KOPT-K1 (cell line): ENCODE results near the gene ADA.
A peak's percentile ranks its signal among the peaks of the same experiment; 100 is the strongest.
"Not testable (repeated sequence)": the region's sequence is repeated elsewhere in the genome, so short reads cannot be mapped to it uniquely, and the experiment has no call there.

Experiments
- H3K27ac ChIP-seq: fragments of 200-600 bp; sonication (generic); 2 replicates; pipeline ENCODE4 v1.5.1; 2016; ENCODE audit warnings: antibody characterized with exemption, mild to moderate bottlenecking, low read depth, low read length; ENCODE audit not compliant: poor library complexity, severe bottlenecking
- H3K36me3 ChIP-seq: fragments of 200-600 bp; sonication (generic); 2 replicates; pipeline ENCODE4 v1.5.1; 2017; ENCODE audit warnings: antibody characterized with exemption, mild to moderate bottlenecking, low read length, moderate library complexity; ENCODE audit not compliant: insufficient read depth
- H3K9me3 ChIP-seq: fragments of 200-600 bp; sonication (generic); 2 replicates; pipeline ENCODE4 v1.5.1; 2017; ENCODE audit warnings: antibody characterized with exemption, low read length, mild to moderate bottlenecking; ENCODE audit not compliant: insufficient read depth, poor library complexity, severe bottlenecking

The ADA gene

DNA sequence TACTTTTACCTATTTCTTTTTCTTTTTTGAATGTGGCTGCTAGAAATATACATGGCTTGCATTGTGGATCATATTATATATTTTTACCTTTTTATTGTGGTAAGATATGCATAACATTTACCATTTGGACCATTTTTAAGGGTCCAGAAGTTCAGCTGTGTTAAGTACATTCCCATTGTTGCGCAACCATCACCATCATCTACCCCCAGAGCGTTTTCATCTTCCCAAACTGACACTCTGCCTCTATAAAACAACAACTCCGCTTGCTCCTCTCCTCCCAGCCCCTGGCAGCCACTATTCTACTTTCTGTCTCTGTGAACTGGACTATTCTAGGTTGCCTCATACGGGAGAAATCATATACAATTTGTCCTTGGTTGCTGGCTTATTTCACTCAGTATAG is 35.4 kb upstream of the ADA start:
- Histone ChIP-seq H3K27ac (no peak overlapping the region), H3K36me3 (peaks cover 16% of the 10 kb centered on the region; the same call in 1 of the 2 replicates), H3K9me3 (no peaks in the 10 kb centered on the region)

DNA sequence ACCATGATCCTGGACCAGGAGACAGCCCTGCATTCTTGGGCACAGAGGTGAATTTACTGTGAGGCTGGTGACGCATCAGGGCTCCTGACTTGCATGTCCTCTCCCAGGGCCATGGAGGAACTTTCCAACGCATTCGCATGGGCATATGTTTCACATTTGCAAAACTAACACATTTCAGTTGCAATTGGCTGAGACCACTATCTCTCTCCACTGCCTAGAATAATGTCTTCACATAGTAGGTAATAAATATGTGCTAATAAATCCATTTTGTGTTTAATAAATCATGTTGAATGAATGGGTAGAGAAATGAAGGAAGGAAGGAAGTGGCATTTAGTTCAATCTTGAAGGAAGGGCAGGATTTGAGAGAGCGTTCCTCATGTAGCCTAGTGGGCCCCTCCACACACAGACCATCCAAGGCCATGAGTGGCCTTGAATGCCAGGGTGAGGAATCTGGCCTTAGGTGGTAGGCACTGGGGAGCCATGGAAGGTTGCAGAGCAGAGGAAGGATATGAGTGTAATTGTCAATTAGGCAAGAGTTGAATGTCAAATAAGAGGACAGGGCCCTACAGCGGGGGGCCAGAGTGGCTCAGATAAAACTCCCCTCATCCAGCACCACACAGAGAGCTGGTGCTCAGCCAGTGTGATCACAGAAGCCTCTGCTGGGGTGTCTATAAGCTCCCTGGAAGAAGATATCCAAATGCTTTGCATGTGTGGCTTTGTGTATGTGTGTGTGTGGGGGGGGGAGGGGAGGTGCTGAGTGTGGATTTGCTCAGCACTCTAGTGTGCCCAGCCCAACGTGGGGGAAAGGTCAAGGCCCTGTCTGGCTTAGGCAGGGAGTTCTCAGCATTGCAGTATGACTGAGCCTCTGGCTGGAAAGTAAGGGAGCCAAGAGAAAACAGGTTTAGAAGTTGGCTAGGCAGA is 32.8 kb upstream of the ADA start:
- Histone ChIP-seq H3K36me3 (peaks cover 24% of the 10 kb centered on the region; the same call in 1 of the 2 replicates), H3K9me3 (peaks cover 3% of the 10 kb centered on the region), H3K27ac (peak overlapping the region; percentile 29)

DNA sequence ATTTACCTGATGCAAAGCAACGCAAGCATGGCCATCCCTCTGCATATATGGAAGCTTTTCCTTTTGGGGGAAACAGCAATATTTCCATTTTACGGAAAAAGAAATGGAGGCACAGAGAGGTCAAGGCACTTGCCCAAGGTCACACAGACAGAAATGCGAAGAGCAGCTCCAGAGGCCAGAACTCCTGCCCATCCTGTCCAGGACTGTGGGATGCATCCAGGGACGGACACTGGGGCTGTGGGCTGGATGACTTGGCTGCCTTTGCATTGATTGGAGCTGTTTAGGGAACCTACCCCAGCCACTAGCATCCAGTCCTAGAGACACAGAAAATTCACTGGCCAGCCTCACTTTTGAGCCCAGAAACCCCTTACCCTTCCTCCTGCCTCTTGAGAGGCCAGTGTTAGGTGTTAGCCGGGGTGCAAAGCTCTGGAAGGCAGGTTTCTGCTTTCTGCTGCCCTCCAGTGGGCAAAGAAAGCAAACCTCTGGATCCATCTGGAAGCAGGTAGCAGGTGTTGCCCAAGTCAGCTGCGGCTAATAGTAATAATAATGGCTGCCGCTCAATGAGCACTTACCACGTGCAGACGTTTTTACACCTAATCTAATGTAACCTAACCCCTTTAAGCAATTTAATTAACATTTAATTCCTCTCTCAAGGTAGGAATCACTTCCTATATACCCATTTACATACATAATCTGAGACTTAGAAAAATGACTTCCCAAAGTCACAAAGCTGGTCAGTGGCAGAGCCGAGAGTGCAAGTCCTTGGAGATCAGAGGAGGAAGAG is 32.0 kb upstream of the ADA start:
- peaks cover 24% of the 10 kb centered on the region; the same call in 1 of the 2 replicates for H3K36me3 ChIP-seq
- no peak overlapping the region for H3K27ac ChIP-seq
- peaks cover 3% of the 10 kb centered on the region for H3K9me3 ChIP-seq

DNA sequence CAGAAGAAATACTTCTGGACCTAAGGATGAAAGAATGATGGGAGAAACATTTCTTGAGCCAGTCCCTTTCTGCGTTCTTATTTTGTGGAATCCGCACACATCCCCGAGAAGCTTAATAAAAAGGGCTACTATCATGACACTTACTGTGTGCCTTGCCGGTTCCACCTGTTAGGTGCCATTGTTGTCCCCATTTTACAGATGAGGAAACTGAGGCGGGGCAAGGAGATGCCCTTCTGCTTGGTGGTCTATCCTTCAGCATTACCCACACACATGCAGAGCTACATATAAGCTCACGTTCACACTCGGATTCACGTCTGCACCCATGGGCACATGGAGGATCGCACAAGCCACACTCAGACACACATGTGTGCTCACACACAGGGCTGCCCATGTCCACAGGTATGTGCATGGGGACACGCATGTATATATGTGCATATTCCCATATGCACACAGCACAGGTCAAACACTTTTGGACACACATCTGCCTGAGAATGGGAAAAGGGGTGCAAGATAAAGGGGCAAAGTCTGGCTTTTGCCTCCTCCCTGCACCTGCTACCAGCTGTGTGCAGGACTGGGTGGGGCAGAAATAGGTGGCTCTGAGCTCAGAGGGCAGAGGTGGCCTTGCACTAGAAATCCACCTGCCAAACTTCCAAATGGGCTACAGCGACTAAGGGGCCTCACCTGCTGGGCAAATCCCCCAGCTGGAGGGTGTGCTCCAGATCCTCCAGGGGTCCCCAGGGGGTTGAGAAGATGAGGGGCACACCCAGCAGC is 30.5 kb upstream of the ADA start:
- no peak overlapping the region for H3K27ac ChIP-seq
- H3K36me3 ChIP-seq = peaks cover 24% of the 10 kb centered on the region; the same call in 1 of the 2 replicates
- H3K9me3 ChIP-seq = peaks cover 3% of the 10 kb centered on the region

DNA sequence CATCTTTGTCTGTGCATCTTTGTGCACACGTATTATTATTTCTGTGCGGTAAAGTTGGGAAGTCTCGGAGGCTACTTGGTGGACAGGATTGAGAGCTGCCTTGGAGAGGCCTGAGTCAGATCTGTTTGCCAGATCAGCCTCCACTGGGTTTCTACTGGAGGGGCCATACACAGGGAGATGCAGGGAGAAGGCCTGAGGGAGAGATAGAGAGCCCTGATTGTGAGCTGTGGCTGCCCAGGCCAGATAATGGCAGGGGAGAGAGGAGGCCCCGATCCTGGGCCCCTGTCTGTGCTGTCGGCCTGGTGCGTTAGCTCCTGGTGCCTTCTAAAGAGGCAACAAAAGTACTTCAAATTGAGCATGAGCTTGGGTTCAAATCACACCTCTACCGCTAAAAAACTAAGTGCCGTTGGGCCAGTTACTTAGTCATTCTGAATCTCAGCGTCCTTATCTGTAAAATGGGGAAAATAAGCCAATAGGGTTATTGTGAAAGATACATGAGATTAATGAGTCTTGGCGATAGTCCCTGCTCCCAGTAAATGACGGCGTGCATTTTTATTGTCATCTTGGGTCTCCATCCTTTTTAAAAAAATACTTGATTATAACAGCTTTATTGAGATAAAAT is 27.6 kb upstream of the ADA start:
- H3K27ac ChIP-seq = no peak overlapping the region
- H3K36me3 ChIP-seq = peaks cover 24% of the 10 kb centered on the region; the same call in 1 of the 2 replicates
- H3K9me3 ChIP-seq = peaks cover 3% of the 10 kb centered on the region

DNA sequence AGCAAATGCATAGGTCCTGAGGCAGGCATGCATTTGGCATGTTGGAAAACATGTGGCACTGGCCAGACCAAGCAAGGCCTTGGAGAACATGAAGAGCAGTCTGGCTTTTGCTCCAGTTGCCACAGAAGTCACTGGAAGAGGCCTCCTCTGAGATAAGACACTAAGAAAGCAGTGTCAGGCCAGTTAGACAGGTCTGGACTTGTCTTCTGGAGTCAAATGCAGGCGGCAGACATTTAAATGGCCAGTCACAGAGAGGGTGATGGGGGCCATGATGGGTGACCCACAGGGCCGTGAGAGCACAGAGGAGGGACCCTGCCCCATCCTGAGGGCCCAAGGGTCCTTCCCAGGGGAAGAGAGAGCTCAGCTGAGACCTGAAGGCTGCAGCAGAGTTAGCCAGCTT is 26.7 kb upstream of the ADA start:
- Histone ChIP-seq H3K9me3 (peaks cover 3% of the 10 kb centered on the region), H3K27ac (no peak overlapping the region)

DNA sequence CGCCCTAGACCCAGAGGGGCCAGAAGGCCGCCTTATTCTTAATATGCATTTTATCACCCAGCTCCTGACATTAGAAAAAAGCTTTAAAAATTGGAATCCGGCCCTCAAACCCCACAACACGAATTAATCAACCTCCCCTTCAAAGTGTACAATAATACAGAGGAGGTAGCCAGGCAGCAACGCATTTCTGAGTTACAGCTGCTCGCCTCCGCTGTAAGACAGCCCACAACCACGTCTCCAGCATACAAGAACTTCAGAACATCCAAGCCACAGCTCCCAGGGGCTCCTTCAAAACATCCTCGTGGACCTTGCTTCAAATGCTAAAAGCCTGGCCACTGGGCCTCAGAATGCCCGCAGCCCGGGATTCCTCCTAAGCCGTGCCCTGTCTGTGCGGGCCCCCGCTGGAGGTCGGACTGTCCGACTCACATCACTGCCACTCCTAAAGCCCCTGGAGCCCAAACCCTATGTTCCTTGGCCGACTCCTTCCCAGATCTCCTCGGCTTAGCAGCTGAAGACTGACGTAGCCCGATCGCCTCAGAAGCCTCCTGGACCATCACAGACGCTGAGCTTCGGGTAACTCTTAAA is 20.9 kb upstream of the ADA start:
- Histone ChIP-seq H3K36me3 (peaks cover 13% of the 10 kb centered on the region), H3K27ac (peak overlapping the region; percentile 96)
- not testable (repeated sequence) for H3K9me3 ChIP-seq

More for the DNA sequence above, 26.7 kb upstream of the ADA start:
- peaks cover 22% of the 10 kb centered on the region; the same call in 1 of the 2 replicates for H3K36me3 ChIP-seq

DNA sequence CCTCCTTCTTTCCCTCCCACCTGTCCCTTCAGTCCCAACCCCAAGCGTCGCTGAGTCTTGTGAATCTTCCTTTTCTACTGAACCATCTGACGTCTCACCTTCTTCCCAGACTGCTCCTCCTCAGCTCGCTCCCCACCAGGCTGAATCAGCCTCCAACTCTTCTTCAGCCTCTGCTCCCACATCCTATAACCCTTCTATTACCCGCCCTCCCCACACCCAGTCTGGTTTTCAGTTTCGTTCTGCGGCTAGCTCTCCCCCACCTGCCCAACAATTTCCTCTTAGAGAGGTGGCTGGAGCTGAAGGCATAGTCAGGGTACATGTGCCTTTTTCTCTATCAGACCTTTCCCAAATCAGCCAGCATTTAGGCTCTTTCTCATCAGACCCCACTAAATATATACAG is 20.0 kb upstream of the ADA start:
- not testable (repeated sequence) for H3K9me3 ChIP-seq
- peaks cover 19% of the 10 kb centered on the region for H3K36me3 ChIP-seq
- H3K27ac ChIP-seq = peak overlapping the region; percentile 96

DNA sequence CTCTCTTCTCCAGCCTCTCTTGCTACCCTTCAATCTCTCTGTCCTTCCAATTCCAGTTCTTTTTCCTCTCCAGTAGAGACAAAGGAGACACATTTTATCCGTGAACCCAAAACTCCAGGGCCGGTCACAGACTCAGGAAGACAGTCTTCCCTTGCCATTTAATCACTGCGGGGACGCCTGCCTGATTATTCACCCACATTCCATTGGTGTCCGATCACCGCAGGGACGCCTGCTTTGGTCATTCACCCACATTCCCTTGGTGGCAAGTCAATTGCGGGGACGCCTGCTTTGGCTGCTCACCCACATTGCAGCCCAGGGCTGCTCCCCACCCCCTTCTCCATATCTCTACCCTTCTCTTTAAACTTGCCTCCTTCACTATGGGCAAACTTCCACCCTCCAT is 19.4 kb upstream of the ADA start:
- H3K9me3 ChIP-seq = not testable (repeated sequence)
- Histone ChIP-seq H3K27ac (peak overlapping the region; percentile 96), H3K36me3 (peaks cover 26% of the 10 kb centered on the region)

DNA sequence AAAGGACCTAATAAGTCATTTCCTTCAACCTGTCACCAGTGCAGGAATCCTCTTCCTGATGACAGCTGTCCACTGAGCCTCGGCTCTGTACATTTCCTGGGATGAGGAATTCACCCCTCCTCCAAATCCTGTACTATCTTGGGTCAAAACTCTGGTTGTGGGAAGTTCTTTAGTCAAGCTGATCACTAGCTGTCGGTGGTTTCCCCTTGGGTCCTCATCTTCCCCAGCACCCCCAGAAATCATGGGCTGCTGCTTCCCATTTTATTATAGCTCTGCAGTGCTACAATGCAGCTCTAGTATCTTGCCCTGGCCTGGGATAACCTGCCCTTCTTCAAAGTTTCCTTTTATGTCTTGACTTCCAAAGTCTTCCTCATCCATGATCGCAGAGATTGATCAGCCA is 14.6 kb upstream of the ADA start:
- Histone ChIP-seq H3K36me3 (peaks cover 68% of the 10 kb centered on the region), H3K27ac (peak overlapping the region; percentile 7)

DNA sequence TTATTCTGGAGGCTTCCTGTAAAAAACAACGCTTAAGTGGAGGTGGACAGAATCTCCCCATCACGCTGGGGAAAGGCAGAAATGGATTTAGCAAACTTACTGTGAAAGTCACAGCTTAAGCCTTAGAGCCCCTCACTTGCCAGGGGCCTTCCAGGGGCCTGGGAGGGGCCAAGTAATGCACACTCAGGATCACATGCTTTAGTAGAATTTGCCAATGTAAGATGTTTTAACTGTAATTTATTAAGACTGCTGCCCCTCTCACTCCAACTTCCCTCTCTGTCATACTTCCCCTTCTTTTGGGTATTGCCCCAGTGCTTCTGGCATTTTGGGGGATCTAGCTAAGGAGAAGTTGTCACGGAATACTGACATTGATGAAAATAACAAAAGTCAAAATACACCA is 12.6 kb upstream of the ADA start:
- H3K27ac ChIP-seq = peak overlapping the region; percentile 49
- no peaks in the 10 kb centered on the region for H3K9me3 ChIP-seq
- H3K36me3 ChIP-seq = peaks cover 87% of the 10 kb centered on the region

More for the DNA sequence above, 14.6 kb upstream of the ADA start:
- no peaks in the 10 kb centered on the region for H3K9me3 ChIP-seq

DNA sequence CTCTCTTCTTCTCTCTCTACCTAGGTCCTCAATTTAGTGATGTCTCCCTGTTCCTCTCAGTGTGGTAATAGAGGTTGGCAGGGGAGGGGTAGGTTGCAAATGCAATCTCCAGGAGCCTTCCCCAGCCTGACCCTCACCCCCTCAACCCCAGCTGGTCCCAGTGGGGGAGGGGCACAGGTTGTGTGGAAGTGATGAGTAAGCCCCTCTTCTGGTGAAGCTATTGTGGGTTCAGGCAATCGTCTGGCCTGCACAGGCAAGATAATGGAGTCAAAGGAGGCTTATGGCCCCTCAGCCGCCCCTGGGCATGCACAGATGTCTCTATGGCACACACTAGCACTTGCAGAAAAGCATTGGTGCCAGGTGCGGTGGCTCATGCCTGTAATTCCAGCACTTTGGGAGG is 10.8 kb upstream of the ADA start:
- peaks cover 8% of the 10 kb centered on the region for H3K9me3 ChIP-seq
- peak overlapping the region; percentile 49 for H3K27ac ChIP-seq
- peaks cover 91% of the 10 kb centered on the region for H3K36me3 ChIP-seq

DNA sequence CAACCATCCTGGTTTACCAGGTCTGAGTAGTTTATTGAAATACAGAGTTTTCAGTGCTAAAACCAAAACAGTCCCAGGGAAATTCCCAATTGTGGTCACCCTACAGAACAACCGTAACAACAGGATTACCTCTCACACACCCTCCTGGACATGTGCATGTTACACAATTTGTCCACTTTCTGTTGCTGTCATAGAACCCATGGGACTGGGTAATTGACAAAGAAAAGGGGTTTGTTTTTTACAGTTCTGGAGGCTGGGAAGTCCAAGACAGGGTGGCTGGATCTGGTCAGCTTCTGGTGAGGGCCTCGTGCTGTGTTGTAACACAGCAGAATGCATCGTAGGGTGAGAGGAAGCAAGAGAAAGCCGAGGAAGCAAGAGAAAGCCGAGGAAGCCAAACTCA is 9.1 kb upstream of the ADA start:
- peaks cover 8% of the 10 kb centered on the region for H3K9me3 ChIP-seq
- peaks cover 93% of the 10 kb centered on the region for H3K36me3 ChIP-seq
- H3K27ac ChIP-seq = peak overlapping the region; percentile 17

DNA sequence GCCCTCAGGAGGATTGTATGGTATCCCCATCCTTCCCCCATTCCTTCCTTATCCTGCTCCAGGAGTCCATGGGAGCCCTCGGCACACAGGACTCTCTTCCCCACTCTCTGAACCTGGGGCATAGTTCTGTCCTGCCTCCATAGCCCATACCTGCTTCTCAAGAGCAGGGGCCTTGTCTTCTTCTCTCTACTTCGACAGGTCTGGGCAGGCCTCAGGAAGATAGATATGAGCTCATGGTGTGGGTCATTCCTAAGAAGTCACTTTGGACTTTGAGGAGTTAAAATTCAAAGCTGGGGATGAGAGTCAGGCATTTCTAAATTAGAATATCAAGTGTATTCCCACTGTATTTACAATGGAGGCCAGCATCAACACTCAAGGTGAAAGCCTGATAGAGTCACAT is 8.4 kb upstream of the ADA start:
- peak overlapping the region; percentile 17 for H3K27ac ChIP-seq
- peaks cover 97% of the 10 kb centered on the region for H3K36me3 ChIP-seq
- peaks cover 8% of the 10 kb centered on the region for H3K9me3 ChIP-seq
